HCT116 (cell line): ENCODE results near the gene TBC1D23.

Source experiments
- CTCF ChIP-seq, 3 experiments: fragments of 200-600 bp in 1 of 3; sonication (generic) in 1 of 3; IDR thresholded peaks in 2 of 3; conservative IDR thresholded peaks in 1 of 3; 2 replicates each; pipeline ENCODE4 v1.5.1; 2012 to 2017; ENCODE audit warnings: low read depth in 2 of 3, low read length in 2 of 3, antibody characterized with exemption in 1 of 3, borderline replicate concordance in 1 of 3, control low read depth in 1 of 3, mild to moderate bottlenecking in 1 of 3, mixed read lengths in 1 of 3, mixed run types in 1 of 3, moderate library complexity in 1 of 3; ENCODE audit not compliant: insufficient read depth in 1 of 3
- EZH2 ChIP-seq: fragments of 200-600 bp; sonication (generic); IDR thresholded peaks from 2 replicates; pipeline ENCODE4 v1.6.1; 2017; ENCODE audit warnings: antibody characterized with exemption, mixed run types
- POLR2A ChIP-seq: IDR thresholded peaks from 2 replicates; pipeline ENCODE4 v1.7.0; 2011; ENCODE audit warnings: borderline replicate concordance; ENCODE audit not compliant: insufficient read depth, insufficient read length; ENCODE audit errors: extremely low read depth
- RAD21 ChIP-seq: IDR thresholded peaks from 2 replicates; pipeline ENCODE4 v1.6.1; 2012; ENCODE audit warnings: low read depth, mild to moderate bottlenecking
- REST ChIP-seq: IDR thresholded peaks from 2 replicates; pipeline ENCODE4 v1.6.1; 2012; ENCODE audit warnings: low read depth
- TCF7L2 ChIP-seq: IDR thresholded peaks from 2 replicates; pipeline ENCODE4 v1.7.0; 2011; ENCODE audit warnings: borderline replicate concordance, inconsistent platforms; ENCODE audit not compliant: insufficient read depth, insufficient read length; ENCODE audit errors: extremely low read depth

GRCh38 chr3:100360757-100361496 is 100.1 kb downstream of the TBC1D23 start:
- TF ChIP-seq CTCF (IDR thresholded peaks at IDR 0.05 in 2 of 3, conservative IDR thresholded peaks at IDR 0.05 in 1 of 3; ENCODE audit: borderline replicate concordance in 1 of 3, insufficient read depth in 1 of 3, low read depth in 2 of 3, low read length in 2 of 3) (no peak), EZH2 (no peak), TCF7L2 (no peak), RAD21 (no peak), POLR2A (no peak), REST (no peak)
